HEK293 (cell line): ENCODE measurements around the gene EXOC3L2.

Experiments used
- CTCF ChIP-seq: fragments of 450-650 bp; formaldehyde crosslinking; IDR thresholded peaks from 2 replicates; pipeline ENCODE4 v1.5.1; 2016; ENCODE audit warnings: missing biosample characterization, missing genetic modification characterization
- KLF1 ChIP-seq: fragments of 450-650 bp; formaldehyde crosslinking; IDR thresholded peaks from 2 replicates; pipeline ENCODE4 v1.5.1; 2016; ENCODE audit warnings: missing biosample characterization, missing genetic modification characterization
- MYNN ChIP-seq: fragments of 450-650 bp; formaldehyde crosslinking; IDR thresholded peaks from 2 replicates; pipeline ENCODE4 v1.5.1; 2016; ENCODE audit warnings: missing biosample characterization, missing genetic modification characterization, borderline replicate concordance
- MZF1 ChIP-seq: fragments of 450-650 bp; formaldehyde crosslinking; IDR thresholded peaks from 2 replicates; pipeline ENCODE4 v1.5.1; 2017; ENCODE audit warnings: missing biosample characterization, missing genetic modification characterization, borderline replicate concordance
- PBX3 ChIP-seq: sonication (generic); formaldehyde crosslinking; IDR thresholded peaks from 2 replicates; pipeline ENCODE4 v1.8.1; 2022; ENCODE audit warnings: mild to moderate bottlenecking, moderate library complexity, missing genetic modification reagents
- RBAK ChIP-seq: fragments of 450-650 bp; formaldehyde crosslinking; IDR thresholded peaks from 2 replicates; pipeline ENCODE4 v1.5.1; 2016; ENCODE audit warnings: missing biosample characterization, missing genetic modification characterization
- SP2 ChIP-seq: fragments of 450-650 bp; formaldehyde crosslinking; IDR thresholded peaks from 2 replicates; pipeline ENCODE4 v1.5.1; 2016; ENCODE audit warnings: missing biosample characterization, missing genetic modification characterization
- ZNF133 ChIP-seq: fragments of 450-650 bp; formaldehyde crosslinking; IDR thresholded peaks from 2 replicates; pipeline ENCODE4 v1.5.1; 2016; ENCODE audit warnings: missing biosample characterization, missing genetic modification characterization
- ZNF548 ChIP-seq: fragments of 450-650 bp; formaldehyde crosslinking; IDR thresholded peaks from 2 replicates; pipeline ENCODE4 v1.5.1; 2016; ENCODE audit warnings: missing biosample characterization, missing genetic modification characterization
- ZNF660 ChIP-seq: fragments of 450-650 bp; IDR thresholded peaks from 2 replicates; pipeline ENCODE4 v1.5.1; 2018; ENCODE audit warnings: missing biosample characterization, mild to moderate bottlenecking, missing genetic modification characterization
- ZNF692 ChIP-seq: fragments of 450-650 bp; formaldehyde crosslinking; IDR thresholded peaks from 2 replicates; pipeline ENCODE4 v1.5.1; 2016; ENCODE audit warnings: missing biosample characterization, missing genetic modification characterization
- ZSCAN30 ChIP-seq: fragments of 450-650 bp; IDR thresholded peaks from 2 replicates; pipeline ENCODE4 v1.5.1; 2018; ENCODE audit warnings: missing biosample characterization, mild to moderate bottlenecking, missing genetic modification characterization, moderate library complexity

- no peak for TF ChIP-seq CTCF (tag by site-specific recombination)
- TF ChIP-seq ZSCAN30 (tag by site-specific recombination) = no peak
- TF ChIP-seq KLF1 (tag by site-specific recombination) = no peak
- no peak for TF ChIP-seq ZNF548 (tag by site-specific recombination)
- TF ChIP-seq ZNF133 = no peak
- TF ChIP-seq MZF1 (tag by site-specific recombination) = no peak
- no peak for TF ChIP-seq MYNN (tag by site-specific recombination)
- TF ChIP-seq ZNF660 (tag by site-specific recombination) = no peak
- no peak for TF ChIP-seq ZNF692
- no peak for TF ChIP-seq PBX3 (CRISPR knock-in tag)
- no peak for TF ChIP-seq RBAK (tag by site-specific recombination)
- no peak for TF ChIP-seq SP2 (tag by site-specific recombination)
These were observed 13.7 kb upstream of the EXOC3L2 start for GRCh38 chr19:45258862-45259261.
